HG03442 (cell line): ENCODE data around the gene ARL11.
A peak's percentile ranks its signal among the peaks of the same experiment; 100 is the strongest.
"Not testable (repeated sequence)": the region's sequence is repeated elsewhere in the genome, so short reads cannot be mapped to it uniquely, and the experiment has no call there.

Experiments used
- ATAC-seq: cut with Tn5 transposase; IDR thresholded peaks from one replicate; pipeline ENCODE4 v1.9.1; 2021; ENCODE audit warnings: mild to moderate bottlenecking, moderate library complexity; ENCODE audit not compliant: unreplicated experiment

The ARL11 gene

GRCh38 chr13:49627831-49628652 lies at the start of gene ARL11:
Gene ARL11, plus strand, starts transcription at chr13:49628507. Its CDS starts 1,941 bp downstream, at chr13:49630448.
- ATAC-seq, result peak; percentile 84

DNA sequence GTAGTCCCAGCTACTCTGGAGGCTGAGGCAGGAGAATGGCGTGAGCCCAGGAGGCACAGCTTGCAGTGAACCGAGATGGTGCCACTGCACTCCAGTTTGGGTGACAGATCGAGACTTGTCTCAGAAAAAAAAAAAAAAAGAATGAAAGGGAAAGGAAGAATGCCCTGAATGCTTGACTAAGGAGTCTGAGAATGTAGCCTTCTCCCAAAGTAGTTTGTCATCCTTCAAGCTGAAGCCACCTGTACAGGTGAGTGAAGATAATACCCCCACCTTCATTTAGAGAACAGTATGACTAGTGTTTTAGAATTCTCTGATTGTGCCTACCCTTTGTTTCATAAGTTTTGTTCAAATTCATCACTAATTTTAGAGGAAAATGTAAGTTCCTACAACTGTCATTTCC lies 48.8 kb upstream of the ARL11 start:
- ATAC-seq, result no peak

GRCh38 chr13:49580980-49581680 lies 47.2 kb upstream of the ARL11 start:
- ATAC-seq, result no peak

GRCh38 chr13:49584771-49585182 lies 43.5 kb upstream of the ARL11 start:
- ATAC-seq, result peak; percentile 9

DNA sequence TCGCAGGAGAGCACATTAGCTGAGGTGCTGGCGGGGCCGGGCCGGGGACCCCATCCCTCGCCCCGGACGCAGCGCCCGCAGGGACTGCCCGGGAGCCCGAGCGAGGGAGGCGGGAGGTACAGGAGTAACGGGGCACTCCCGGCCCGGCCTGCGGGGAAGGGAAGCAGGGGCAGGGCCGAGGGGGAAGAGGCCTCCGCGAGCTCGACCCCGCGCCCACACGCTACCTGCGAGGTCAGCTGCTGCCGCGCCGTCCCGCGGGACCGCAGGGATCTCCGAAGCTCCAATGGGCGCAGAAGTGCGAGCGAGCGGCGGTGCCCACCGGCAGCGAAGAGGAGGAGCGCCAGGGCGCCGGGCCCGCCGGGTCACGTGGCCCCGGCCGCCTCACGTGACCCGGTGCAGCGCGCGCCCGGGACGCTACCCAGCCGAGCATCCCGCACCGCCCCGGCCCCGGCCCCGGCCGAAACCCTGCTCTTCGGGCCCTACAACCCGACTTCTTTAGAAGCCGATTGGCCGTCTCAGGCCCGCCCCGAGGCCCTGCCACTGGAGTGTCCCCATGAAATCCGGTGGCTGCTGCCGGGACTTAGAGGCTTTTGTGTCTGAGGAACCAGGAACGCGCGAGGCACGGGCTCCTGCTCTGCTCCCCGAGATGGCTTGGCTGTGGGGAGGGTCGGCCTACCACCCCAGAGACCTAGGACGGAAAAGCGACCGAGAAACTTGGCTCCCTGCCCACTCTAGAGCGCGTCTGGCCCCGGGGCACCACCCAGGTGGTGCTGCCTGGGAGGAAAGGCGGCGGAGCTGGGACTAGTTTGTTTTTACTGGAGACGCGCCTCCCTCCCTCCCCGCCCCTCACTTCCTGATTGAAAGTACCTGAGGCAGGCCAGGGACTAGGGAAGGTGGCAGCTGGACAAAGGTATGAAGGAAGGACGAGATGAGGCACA lies 42.8 kb upstream of the ARL11 start, which contains the start of gene RCBTB1:
RCBTB1 (minus strand) TSS at position 339 of the 938 bp plus-strand sequence. CDS start 18,279 bp downstream, outside the sequence.
- peak; percentile 89 for ATAC-seq

DNA sequence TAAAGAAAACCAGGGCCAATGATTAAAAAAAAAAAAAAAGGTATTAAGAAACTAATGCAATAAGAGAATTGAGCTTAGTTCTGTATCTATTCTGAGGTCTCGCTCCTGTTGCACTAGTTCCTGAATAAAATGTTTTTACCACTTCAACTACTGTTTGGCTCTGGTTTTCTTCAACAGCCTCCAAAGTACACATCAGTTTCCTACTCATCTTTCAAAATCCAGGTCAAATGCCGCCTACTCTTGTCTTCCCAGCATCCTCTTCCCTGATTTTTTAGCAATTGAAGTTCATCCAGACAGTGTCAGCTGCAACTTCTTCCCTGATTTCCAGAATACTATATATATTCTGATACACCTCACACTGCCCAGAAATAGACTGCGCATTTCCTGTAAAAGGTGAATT lies 41.6 kb upstream of the ARL11 start:
- no peak for ATAC-seq

DNA sequence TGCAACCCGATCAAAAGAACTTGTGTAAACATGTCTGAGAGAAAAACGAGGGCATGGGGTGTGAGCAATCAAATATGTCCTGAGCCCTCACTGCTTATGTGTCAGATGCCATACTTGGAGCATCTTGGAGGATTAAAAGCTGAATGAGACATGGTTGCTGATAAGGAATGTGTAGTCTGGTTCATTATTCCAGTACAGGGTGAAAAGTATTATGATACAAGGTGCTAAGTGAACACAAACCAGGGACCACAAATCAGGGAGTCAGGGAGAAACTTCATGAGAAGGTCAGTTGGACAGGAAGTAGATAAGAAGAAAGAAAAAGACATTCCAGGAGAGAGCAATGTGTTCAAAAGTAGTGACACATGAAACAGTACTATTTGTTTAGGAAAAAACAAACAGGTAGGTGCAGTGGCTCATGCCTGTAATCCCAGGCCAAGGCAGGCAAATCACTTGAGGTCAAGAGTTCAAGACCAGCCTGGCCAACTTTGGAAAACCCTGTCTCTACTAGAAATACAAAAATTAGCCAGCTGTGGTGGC lies 40.9 kb upstream of the ARL11 start:
- no peak for ATAC-seq

DNA sequence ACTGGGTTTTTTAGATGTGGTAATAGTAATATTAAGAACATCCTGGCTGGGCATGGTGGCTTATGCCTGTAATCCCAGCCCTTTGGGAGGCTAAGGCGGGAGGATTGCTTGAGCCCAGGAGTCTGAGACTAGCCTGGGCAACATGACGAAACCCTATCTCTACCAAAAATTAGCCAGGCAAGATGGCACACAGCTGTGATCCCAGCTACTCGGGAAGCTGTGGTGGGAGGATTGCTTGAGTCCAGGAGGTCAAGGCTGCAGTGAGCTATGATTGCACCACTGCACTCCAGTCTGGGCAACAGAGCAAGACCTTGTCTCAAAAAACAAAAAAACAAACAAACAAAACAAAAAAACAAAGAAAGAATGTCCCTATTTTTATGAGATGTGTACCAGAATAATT lies 37.6 kb upstream of the ARL11 start:
- not testable (repeated sequence) for ATAC-seq

- ATAC-seq, result not testable (repeated sequence)
Observed at GRCh38 chr13:49593876-49594275, 34.4 kb upstream of the ARL11 start.

DNA sequence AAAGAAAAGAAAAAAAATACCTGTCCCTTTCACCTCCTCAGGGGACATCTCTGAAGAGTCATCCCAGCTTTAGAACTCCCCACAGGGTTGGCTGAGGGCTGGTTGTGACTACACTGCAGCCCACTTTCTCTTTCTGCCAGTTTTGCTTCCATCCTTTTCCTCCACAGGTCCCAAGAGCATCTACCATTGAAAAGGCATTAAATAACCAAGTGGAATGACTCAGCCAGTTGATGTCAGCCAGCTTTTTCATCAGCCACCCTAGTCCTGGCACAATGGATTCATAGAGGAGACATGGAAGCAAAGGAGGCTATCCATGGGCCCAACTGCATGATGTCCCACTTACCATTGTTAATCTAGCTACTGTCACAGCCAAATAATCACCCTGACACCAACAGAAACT lies 33.7 kb upstream of the ARL11 start:
- ATAC-seq, result no peak

- ATAC-seq, result no peak
Observed at GRCh38 chr13:49596221-49596620, 32.1 kb upstream of the ARL11 start.

DNA sequence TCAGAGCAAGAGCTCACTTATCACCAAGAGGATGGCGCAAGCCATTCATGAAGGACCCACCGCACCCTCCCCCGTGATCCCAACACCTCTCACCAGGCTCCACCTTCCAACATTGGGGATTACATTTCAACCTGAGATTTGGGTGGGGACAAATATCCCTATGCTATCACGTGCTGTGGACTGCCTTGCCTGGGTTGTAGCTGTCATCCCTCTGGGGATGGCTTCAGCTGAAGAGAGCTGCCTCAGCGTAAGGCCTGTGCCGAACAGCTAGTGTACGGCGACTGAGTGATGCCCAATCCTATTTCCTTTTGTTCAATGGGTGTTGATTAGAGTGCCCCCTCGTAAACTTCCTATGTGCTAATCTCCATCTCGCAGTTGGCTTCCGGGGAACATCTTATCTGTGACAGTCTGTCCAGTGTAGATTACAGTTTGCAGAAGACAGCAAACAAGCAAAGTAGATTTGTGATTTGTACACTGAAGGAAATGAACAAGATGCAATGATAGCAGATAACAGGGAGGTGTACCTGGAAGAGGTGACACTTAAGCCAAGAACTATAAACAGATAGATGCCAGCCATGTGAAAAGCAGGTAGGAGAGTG lies 31.2 kb upstream of the ARL11 start:
- ATAC-seq, result no peak

GRCh38 chr13:49602005-49602404 lies 26.3 kb upstream of the ARL11 start:
- no peak for ATAC-seq

DNA sequence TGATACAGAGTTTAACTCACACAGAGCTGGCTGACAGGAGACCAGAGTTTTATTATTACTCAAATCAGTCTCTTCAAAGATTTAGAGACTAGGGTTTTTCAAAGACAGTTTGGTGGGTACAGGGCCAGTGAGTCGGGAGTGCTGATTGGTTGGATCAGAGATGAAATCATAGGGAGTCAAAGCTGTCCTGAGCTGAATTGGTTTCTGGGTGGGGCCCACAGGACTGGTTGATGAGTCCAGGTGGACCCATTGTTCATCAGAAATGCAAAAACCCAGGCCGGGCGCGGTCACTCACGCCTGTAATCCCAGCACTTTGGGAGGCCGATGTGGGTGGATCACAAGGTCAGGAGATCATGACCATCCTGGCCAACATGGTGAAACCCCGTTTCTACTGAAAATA lies 25.7 kb upstream of the ARL11 start:
- ATAC-seq, result not testable (repeated sequence)

DNA sequence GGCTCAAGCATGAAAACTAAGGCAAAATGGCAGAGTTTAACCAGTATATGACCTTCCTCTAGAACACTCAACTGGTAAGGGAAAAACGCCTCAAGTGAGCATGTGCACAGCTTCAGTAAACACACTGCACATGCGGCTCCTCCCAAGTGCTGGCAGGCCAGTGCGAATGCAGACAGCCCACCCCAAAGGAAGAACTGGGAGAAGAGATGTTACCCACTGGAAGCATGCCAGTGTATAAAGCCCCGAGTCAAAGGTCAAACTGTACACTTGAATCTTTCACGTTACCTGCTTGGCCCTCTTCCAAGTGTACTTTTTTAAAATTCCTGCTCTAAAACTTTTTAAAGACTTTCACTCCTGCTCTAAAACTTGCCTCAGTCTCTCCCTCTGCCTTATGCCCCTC lies 23.7 kb upstream of the ARL11 start:
- ATAC-seq, result no peak

DNA sequence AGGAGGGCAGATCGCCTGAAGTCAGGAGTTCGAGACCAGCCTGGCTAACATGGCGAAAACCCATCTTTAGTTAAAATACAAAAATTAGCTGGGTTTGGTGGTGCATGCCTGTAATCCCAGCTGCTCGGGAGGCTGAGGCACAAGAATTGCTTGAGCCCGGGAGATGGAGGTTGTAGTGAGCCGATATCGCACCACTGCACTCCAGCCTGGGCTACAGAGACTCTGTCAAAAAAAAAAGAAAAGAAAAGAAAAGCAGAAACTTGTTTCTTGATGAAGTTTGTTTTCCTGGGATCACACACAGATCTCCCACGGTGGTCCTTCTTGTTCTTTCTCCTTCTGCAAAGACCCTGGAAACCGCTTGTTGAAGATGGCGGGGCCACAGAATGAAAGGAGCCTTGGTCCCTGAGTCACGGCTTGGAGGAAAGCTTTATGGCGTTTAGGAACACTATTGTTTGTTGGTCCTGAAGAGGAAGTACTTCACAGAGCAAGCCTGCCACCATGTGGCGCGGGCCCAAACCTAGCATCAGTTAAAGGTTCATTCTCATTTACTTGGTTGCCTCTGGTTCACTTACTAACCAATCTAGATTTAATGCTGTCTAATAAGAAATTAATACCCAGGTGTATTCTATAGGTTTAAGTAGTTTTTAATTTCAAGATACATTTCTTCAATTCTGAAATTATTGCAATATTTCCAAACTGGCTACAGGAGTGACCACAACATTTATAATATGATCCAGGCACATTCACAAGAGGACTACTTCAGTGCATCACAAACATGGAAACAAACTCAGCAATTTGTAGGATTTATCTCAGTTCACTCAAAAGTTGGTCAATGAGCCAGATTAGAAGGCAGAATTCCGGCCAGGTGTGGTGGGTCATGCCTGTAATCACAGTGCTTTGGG lies 21.3 kb upstream of the ARL11 start:
- ATAC-seq, result peak; percentile 96

GRCh38 chr13:49607761-49608160 lies 20.5 kb upstream of the ARL11 start:
- ATAC-seq, result no peak

- no peak for ATAC-seq
Observed at GRCh38 chr13:49608651-49609331, 19.5 kb upstream of the ARL11 start.

- ATAC-seq, result no peak
Observed at GRCh38 chr13:49610176-49610575, 18.1 kb upstream of the ARL11 start.
